A673 (cell line): ENCODE measurements around the gene PSMB11. TPM values are rescaled to one million over a fixed set of nuclear protein-coding genes. Genes with fewer than 3 reads are reported as not detected.
A peak's percentile ranks its signal among the peaks of the same experiment; 100 is the strongest.

Experiments used
- BruUV-seq: library from RNA; stranded (reverse); fragments of 400-500 nt; replicated peaks from 2 replicates; lab custom pipeline; 2021; lab: Mats Ljungman, UMichigan
- CTCF ChIA-PET: fragments of 300-600 bp; sonication (Branson Sonifier 250); formaldehyde crosslinking; loops from one replicate; lab custom pipeline; 2022; ENCODE audit warnings: antibody characterized with exemption; lab: Charles Lee
- POLR2A ChIA-PET: fragments of 300-600 bp; sonication (Branson Sonifier 250); formaldehyde crosslinking; loops from one replicate; lab custom pipeline; 2022; ENCODE audit warnings: antibody characterized with exemption; ENCODE audit not compliant: low non-redundant PET; lab: Charles Lee
- DNase-seq: peaks from one replicate; pipeline ENCODE4 v3.0.0-alpha.2; 2015; ENCODE audit warnings: low spot score
- H3K27ac ChIP-seq: fragments of 200-600 bp; sonication (generic); 2 replicates; pipeline ENCODE4 v1.5.1; 2016; ENCODE audit warnings: mixed run types, low read depth, mild to moderate bottlenecking, mixed read lengths, antibody characterized with exemption, low read length; ENCODE audit not compliant: poor library complexity, severe bottlenecking
- H3K27me3 ChIP-seq: fragments of 200-600 bp; sonication (generic); replicated peaks from 2 replicates; pipeline ENCODE4 v1.6.1; 2017; ENCODE audit warnings: mixed run types, low read depth, mild to moderate bottlenecking, mixed read lengths, antibody characterized with exemption, low read length; ENCODE audit not compliant: insufficient read depth, poor library complexity
- H3K36me3 ChIP-seq: fragments of 200-600 bp; sonication (generic); 2 replicates; pipeline ENCODE4 v1.6.1; 2016; ENCODE audit warnings: mixed run types, mild to moderate bottlenecking, mixed read lengths, antibody characterized with exemption, low read length; ENCODE audit not compliant: insufficient read depth, poor library complexity, severe bottlenecking
- H3K4me1 ChIP-seq: fragments of 200-600 bp; sonication (generic); 2 replicates; pipeline ENCODE4 v1.6.1; 2017; ENCODE audit warnings: mixed run types, mild to moderate bottlenecking, mixed read lengths, antibody characterized with exemption, low read length; ENCODE audit not compliant: insufficient read depth, poor library complexity, severe bottlenecking
- H3K4me3 ChIP-seq: fragments of 200-600 bp; sonication (generic); 2 replicates; pipeline ENCODE4 v1.5.1; 2016; ENCODE audit warnings: low read depth, mixed run types, mild to moderate bottlenecking, mixed read lengths, low read length; ENCODE audit not compliant: poor library complexity, severe bottlenecking
- H3K9me3 ChIP-seq: fragments of 200-600 bp; sonication (generic); 2 replicates; pipeline ENCODE4 v1.6.1; 2016; ENCODE audit warnings: mixed run types, low read depth, mild to moderate bottlenecking, mixed read lengths, antibody characterized with exemption, low read length; ENCODE audit not compliant: poor library complexity, severe bottlenecking
- EZH2 ChIP-seq: fragments of 200-600 bp; sonication (generic); IDR thresholded peaks from 2 replicates; pipeline ENCODE4 v1.6.1; 2017; ENCODE audit warnings: borderline replicate concordance, low read depth, mild to moderate bottlenecking, mixed read lengths, antibody characterized with exemption, low read length; ENCODE audit not compliant: poor library complexity, severe bottlenecking
- intact Hi-C: fragments of 100-400 bp; cut with micrococcal nuclease; formaldehyde crosslinking; loops from one replicate; pipeline ENCODE4 v1.10.0; 2022; ENCODE audit not compliant: unreplicated experiment
- total RNA-seq: library from RNA; stranded (reverse); gene quantifications from 2 replicates; pipeline ENCODE4 v1.2.3, GENCODE V29; 2021
- TF ChIP-seq, protein P1 (sequence below): fragments of 300-800, 200-600 bp; sonication (generic); conservative IDR thresholded peaks from 2 replicates; pipeline ENCODE4 v1.5.1; 2017; ENCODE audit warnings: low read depth, mild to moderate bottlenecking, antibody characterized with exemption, low read length, moderate library complexity, mixed read lengths

The PSMB11 gene
- total RNA-seq, 1 experiment from 2014 or later = not detected

DNA sequence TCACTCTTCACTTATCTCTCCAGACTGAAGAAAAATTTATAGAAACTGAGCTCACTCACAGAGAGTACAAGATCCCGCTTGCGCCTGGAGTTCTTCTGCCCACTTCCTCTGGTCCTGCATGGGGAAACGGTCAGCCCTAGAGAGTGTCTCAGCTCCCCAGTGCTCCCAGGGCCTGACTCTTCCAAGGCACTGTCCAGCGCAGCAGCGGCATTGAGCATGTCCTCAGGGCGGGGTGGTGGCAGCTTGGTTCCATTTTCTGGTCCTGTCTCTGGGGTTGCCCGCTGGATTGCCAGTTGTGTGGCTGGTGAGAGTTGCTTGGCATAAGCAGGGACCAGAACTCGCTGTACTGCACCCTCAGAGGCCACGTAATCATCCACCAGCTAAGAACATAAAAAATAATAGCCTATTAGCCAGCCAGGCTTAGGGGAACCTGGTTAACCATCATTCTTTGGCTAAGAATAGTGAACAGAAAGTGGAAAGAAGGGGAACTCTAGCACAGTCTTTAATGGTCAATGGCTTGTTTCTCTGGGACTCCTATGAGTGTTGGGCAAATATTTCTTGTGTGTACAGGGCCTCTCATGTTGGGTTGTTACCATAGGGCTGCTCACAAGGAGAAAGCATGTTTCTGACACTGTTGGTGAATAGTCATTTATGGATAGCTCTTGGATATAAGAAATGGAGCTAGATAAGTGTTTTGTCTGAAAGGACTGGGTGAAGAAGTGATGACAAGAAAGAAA lies 46.0 kb upstream of the PSMB11 start:
- TF ChIP-seq EZH2 = no peak
- TF ChIP-seq, protein P1, sequence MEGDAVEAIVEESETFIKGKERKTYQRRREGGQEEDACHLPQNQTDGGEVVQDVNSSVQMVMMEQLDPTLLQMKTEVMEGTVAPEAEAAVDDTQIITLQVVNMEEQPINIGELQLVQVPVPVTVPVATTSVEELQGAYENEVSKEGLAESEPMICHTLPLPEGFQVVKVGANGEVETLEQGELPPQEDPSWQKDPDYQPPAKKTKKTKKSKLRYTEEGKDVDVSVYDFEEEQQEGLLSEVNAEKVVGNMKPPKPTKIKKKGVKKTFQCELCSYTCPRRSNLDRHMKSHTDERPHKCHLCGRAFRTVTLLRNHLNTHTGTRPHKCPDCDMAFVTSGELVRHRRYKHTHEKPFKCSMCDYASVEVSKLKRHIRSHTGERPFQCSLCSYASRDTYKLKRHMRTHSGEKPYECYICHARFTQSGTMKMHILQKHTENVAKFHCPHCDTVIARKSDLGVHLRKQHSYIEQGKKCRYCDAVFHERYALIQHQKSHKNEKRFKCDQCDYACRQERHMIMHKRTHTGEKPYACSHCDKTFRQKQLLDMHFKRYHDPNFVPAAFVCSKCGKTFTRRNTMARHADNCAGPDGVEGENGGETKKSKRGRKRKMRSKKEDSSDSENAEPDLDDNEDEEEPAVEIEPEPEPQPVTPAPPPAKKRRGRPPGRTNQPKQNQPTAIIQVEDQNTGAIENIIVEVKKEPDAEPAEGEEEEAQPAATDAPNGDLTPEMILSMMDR = no peak
- BruUV-seq = no TSS peak
- POLR2A ChIA-PET = interaction anchor here (0.6 kb wide), 1 partner anchor 31 kb away, joined by 3 read pairs; no protein-coding TSS in a partner anchor
- intact Hi-C loops = no loop called here
- DNase-seq = no peak
- peak overlapping the region; percentile 53 for H3K27ac ChIP-seq
- no peak overlapping the region for H3K4me3 ChIP-seq
- CTCF ChIA-PET = interaction anchor here (1.1 to 3.7 kb wide), 5 partner anchors 14 to 99 kb away, joined by 3 to 134 read pairs (median 6); partner anchors contain the start of genes ACIN1, AJUBA, C14orf119 and CDH24
- H3K36me3 ChIP-seq = no peaks in the 10 kb centered on the region
- H3K4me1 ChIP-seq = peaks cover 42% of the 10 kb centered on the region
- H3K9me3 ChIP-seq = no peaks in the 10 kb centered on the region
- H3K27me3 ChIP-seq = no peaks in the 10 kb centered on the region

DNA sequence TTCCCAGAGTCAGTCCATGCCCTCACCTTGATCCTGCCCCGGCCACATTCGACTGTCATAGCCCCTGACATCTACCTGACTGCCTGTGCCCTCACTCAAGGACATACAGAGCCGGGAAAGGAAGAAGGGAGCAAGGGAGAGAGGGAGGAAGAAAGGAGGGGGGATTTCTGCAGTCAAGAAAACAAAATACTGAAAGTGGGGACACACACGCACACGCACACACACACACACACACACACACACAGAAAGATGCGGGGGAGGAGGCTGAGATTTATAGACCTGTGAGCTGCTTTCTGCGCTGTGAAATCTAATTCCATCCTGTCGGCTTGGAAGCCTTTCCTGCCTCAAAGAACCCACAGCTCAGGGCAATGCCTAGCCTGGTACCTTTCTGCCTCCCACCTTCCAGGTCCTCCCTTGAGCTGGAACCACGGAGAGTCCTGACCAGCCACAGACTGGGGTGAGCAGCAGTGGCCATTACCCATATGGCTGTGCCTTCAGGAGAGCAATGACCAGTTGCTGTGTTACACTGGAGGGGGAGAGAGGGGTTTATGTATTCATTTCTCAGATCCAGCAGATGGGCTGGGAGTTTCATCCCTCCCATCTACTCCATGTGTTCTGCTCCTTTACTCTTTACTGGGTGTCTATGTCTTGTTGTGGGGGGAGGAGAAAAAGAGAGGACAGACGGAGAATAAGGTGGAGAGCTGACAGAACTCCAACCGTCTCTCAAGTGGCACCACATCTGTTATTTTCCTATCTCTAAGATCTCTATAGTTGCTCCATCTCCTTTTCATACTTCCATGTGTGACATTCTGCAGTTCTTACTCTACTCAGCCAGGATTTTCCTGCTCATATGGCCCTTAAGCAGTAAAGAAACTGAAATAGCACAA lies 45.0 kb upstream of the PSMB11 start:
- no peak for TF ChIP-seq EZH2
- TF ChIP-seq, protein P1 = no peak
- no peaks in the 10 kb centered on the region for H3K36me3 ChIP-seq
- H3K27ac ChIP-seq = peak overlapping the region; percentile 53
- ChIA-PET POLR2A (interaction anchor here (0.6 kb wide), 1 partner anchor 30 kb away, joined by 3 read pairs; no protein-coding TSS in a partner anchor), CTCF (interaction anchor here (1.5 kb wide), 1 partner anchor 71 kb away, joined by 4 read pairs; no protein-coding TSS in a partner anchor)
- intact Hi-C loops = no loop called here
- no peaks in the 10 kb centered on the region for H3K27me3 ChIP-seq
- DNase-seq = peak; percentile 45
- H3K4me1 ChIP-seq = peaks cover 42% of the 10 kb centered on the region
- H3K4me3 ChIP-seq = peak overlapping the region; percentile 8
- no TSS peak for BruUV-seq
- no peaks in the 10 kb centered on the region for H3K9me3 ChIP-seq

DNA sequence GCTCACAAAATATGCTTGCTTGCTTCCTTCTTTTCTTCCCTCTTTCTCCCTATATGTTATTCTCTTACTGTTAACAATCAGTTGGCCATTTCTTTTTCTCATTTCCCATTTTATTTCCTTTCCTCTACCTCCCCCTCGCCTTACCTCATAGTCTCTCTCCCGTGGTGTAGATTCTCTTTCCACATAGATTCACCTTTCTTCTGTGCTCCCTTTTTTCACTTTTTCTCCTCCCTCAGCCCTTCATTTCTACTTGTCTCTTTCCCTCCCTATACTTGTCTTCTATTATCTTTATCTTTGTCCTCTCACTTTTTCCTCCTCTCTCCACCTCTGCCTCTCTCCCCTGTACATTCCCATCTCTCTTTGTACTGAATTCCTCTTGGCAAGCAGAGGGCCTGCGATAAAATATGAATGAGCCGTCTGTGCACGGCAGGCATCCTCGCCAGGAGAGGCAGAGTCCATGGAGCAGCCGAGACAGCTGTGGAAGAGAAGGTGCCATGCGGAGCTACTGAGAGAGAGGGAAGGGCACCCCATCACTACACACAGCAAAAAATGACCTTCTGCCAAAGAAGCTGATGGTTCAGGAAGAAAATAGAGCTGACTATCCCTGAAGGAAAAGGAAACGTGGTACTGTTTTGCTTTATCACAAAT lies 44.2 kb upstream of the PSMB11 start:
- H3K4me1 ChIP-seq = peaks cover 42% of the 10 kb centered on the region
- POLR2A ChIA-PET = no interaction called here

More for the DNA sequence above, 44.2 kb upstream of the PSMB11 start:
- Histone ChIP-seq H3K9me3 (no peaks in the 10 kb centered on the region), H3K4me3 (no peak overlapping the region), H3K27me3 (no peaks in the 10 kb centered on the region), H3K36me3 (no peaks in the 10 kb centered on the region), H3K27ac (peak overlapping the region; percentile 24)
- no TSS peak for BruUV-seq
- CTCF ChIA-PET = no interaction called here
- no peak for DNase-seq
- intact Hi-C loops = no loop called here
- TF ChIP-seq, protein P1 = no peak
- no peak for TF ChIP-seq EZH2
